ENCODE data around the gene DAB1. TPM values are rescaled to one million over a fixed set of nuclear protein-coding genes. Genes with fewer than 3 reads are reported as not detected.

Gene DAB1
- total and polyA plus RNA-seq, 2 of the 8 experiments (the other 6 are each of a cell fraction or from before 2014, with no cell fraction given): 4.4 to 11.8 TPM

DNA sequence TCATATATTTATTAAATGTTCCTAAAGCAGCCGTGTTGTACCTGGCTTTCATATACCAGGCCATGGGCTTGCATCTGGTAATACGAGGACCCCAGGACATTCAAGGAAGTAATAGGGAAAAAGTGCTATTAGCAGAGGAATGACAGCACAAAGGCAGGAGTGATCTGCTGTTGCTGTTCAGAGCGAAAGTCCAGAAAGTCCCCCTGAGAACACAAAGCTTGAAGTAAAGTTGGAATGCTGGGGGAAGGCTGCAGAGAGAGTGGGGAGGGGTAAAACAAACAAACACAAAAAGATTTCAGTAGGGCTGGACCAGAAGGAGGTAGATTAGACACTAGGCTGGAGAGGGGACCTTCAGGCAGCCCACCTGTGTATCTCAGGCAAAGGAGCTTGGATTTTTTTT is 363.4 kb downstream of the DAB1 start (continued):
- TF ChIP-seq, protein P1, sequence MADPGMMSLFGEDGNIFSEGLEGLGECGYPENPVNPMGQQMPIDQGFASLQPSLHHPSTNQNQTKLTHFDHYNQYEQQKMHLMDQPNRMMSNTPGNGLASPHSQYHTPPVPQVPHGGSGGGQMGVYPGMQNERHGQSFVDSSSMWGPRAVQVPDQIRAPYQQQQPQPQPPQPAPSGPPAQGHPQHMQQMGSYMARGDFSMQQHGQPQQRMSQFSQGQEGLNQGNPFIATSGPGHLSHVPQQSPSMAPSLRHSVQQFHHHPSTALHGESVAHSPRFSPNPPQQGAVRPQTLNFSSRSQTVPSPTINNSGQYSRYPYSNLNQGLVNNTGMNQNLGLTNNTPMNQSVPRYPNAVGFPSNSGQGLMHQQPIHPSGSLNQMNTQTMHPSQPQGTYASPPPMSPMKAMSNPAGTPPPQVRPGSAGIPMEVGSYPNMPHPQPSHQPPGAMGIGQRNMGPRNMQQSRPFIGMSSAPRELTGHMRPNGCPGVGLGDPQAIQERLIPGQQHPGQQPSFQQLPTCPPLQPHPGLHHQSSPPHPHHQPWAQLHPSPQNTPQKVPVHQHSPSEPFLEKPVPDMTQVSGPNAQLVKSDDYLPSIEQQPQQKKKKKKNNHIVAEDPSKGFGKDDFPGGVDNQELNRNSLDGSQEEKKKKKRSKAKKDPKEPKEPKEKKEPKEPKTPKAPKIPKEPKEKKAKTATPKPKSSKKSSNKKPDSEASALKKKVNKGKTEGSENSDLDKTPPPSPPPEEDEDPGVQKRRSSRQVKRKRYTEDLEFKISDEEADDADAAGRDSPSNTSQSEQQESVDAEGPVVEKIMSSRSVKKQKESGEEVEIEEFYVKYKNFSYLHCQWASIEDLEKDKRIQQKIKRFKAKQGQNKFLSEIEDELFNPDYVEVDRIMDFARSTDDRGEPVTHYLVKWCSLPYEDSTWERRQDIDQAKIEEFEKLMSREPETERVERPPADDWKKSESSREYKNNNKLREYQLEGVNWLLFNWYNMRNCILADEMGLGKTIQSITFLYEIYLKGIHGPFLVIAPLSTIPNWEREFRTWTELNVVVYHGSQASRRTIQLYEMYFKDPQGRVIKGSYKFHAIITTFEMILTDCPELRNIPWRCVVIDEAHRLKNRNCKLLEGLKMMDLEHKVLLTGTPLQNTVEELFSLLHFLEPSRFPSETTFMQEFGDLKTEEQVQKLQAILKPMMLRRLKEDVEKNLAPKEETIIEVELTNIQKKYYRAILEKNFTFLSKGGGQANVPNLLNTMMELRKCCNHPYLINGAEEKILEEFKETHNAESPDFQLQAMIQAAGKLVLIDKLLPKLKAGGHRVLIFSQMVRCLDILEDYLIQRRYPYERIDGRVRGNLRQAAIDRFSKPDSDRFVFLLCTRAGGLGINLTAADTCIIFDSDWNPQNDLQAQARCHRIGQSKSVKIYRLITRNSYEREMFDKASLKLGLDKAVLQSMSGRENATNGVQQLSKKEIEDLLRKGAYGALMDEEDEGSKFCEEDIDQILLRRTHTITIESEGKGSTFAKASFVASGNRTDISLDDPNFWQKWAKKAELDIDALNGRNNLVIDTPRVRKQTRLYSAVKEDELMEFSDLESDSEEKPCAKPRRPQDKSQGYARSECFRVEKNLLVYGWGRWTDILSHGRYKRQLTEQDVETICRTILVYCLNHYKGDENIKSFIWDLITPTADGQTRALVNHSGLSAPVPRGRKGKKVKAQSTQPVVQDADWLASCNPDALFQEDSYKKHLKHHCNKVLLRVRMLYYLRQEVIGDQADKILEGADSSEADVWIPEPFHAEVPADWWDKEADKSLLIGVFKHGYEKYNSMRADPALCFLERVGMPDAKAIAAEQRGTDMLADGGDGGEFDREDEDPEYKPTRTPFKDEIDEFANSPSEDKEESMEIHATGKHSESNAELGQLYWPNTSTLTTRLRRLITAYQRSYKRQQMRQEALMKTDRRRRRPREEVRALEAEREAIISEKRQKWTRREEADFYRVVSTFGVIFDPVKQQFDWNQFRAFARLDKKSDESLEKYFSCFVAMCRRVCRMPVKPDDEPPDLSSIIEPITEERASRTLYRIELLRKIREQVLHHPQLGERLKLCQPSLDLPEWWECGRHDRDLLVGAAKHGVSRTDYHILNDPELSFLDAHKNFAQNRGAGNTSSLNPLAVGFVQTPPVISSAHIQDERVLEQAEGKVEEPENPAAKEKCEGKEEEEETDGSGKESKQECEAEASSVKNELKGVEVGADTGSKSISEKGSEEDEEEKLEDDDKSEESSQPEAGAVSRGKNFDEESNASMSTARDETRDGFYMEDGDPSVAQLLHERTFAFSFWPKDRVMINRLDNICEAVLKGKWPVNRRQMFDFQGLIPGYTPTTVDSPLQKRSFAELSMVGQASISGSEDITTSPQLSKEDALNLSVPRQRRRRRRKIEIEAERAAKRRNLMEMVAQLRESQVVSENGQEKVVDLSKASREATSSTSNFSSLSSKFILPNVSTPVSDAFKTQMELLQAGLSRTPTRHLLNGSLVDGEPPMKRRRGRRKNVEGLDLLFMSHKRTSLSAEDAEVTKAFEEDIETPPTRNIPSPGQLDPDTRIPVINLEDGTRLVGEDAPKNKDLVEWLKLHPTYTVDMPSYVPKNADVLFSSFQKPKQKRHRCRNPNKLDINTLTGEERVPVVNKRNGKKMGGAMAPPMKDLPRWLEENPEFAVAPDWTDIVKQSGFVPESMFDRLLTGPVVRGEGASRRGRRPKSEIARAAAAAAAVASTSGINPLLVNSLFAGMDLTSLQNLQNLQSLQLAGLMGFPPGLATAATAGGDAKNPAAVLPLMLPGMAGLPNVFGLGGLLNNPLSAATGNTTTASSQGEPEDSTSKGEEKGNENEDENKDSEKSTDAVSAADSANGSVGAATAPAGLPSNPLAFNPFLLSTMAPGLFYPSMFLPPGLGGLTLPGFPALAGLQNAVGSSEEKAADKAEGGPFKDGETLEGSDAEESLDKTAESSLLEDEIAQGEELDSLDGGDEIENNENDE (IDR thresholded peaks at IDR 0.05; ENCODE audit: insufficient replicate concordance, low read length): no peak
- no peak for TF ChIP-seq NANOG (IDR thresholded peaks at IDR 0.05; ENCODE audit: insufficient read depth, low read depth, low read length, poor library complexity, severe bottlenecking)
- TF ChIP-seq KDM1A (IDR thresholded peaks at IDR 0.05; ENCODE audit: borderline replicate concordance, low read length): no peak
- no peak for TF ChIP-seq HDAC6 (IDR thresholded peaks at IDR 0.05; ENCODE audit: low read depth, low read length)
- TF ChIP-seq, protein P2, sequence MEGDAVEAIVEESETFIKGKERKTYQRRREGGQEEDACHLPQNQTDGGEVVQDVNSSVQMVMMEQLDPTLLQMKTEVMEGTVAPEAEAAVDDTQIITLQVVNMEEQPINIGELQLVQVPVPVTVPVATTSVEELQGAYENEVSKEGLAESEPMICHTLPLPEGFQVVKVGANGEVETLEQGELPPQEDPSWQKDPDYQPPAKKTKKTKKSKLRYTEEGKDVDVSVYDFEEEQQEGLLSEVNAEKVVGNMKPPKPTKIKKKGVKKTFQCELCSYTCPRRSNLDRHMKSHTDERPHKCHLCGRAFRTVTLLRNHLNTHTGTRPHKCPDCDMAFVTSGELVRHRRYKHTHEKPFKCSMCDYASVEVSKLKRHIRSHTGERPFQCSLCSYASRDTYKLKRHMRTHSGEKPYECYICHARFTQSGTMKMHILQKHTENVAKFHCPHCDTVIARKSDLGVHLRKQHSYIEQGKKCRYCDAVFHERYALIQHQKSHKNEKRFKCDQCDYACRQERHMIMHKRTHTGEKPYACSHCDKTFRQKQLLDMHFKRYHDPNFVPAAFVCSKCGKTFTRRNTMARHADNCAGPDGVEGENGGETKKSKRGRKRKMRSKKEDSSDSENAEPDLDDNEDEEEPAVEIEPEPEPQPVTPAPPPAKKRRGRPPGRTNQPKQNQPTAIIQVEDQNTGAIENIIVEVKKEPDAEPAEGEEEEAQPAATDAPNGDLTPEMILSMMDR (IDR thresholded peaks at IDR 0.05; ENCODE audit: control extremely low read depth in 1 of 3, insufficient read depth in 1 of 3, low read depth in 1 of 3, low read length in 3 of 3): no peak
- TF ChIP-seq TAF7 (optimal IDR thresholded peaks at IDR 0.05; ENCODE audit: borderline replicate concordance, low read depth, low read length): no peak
- no peak for TF ChIP-seq SRF (IDR thresholded peaks at IDR 0.05; ENCODE audit: low read depth, low read length)
- TF ChIP-seq SIN3A (conservative IDR thresholded peaks at IDR 0.05 in 1 of 2, IDR thresholded peaks at IDR 0.05 in 1 of 2; ENCODE audit: low read depth in 1 of 2, low read length in 2 of 2): no peak
- no peak for TF ChIP-seq CHD1 (IDR thresholded peaks at IDR 0.05; ENCODE audit: low read depth, low read length)

All from H1 (cell line).